Activated T-cell treated with anti-CD3 and anti-CD28 coated beads, Interleukin-2, amount 50 U/mL, for 1 hour (primary cell): ENCODE data around the gene CRIP3.

ENCODE experiments used
- DNase-seq: peaks from one replicate; pipeline ENCODE4 v3.0.0-alpha.2; 2020

CRIP3 gene

DNA sequence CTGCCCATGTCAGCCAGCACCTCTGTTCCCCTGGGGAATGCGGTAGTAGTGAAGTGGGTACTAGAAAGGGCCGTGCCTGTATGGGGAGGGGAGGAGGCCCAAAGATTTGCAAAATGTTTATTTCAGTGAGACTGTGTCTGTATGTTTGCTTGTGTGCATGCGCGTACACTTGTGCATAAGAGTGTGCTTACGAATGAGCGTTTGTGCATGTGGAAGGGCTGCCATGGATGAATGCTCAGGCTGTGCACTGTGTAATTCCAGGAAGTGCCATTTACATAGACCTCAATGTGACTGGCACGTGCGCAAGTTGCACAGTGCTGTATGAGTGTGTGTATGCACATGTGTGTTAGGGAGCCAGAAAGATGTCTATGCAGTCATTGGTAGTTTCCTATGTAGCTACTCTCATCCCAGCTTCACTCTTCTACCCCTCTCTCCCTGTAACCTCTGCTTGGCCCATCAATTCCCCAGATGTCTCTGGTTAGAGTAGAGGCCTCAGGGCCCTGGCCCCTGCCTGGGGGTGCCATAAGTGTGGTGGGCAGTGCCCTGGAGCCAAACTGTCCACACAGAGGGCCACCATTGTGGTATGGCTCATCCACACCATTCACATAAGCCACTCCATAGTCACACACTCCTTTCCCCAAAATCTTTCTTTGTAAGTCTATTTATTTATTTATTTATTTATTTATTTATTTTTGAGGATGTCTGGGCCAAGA lies 37.4 kb downstream of the CRIP3 start:
- DNase-seq = no peak

DNA sequence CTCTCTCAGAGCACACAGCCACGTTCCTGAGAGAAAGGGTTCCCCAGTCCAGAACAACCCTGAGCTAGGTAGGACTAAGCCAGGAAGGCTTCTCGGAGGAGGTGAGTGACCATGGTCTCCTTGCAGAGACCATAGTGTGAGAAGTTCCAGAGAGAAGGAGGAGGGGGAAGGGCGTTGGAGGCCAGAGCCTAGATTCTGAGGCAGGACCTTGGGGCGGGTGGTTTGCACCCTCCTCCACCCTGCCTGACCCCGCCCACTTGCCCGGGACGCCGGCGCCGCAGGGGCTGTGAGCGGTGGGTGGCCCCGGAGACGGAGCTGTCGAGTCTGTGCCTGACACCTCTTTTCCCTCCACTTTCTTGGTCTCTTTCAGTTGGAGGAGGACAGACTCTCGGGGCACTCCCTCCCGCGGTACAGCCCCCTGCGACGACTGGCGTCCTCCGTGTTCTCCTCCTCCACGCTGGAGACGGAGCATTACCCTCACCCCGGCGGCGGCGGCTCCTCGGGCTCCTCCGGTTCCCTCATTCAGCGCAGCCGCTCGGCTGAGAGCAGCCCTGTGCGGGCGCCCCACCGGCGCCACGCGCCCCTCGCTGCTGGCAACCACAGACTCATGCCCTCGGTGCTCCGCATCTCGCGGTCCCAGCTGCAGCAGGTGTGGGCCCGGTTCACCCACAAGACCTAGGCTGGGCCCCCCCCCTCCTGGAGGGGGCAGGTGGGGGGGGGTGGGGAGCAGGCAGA lies 39.2 kb downstream of the CRIP3 start:
- peak; percentile 58 for DNase-seq

- no peak for DNase-seq
Observed at GRCh38 chr6:43268782-43269272, 39.8 kb downstream of the CRIP3 start.

GRCh38 chr6:43268355-43268700 lies 40.3 kb downstream of the CRIP3 start:
- DNase-seq = no peak

- DNase-seq = no peak
Observed at GRCh38 chr6:43267619-43268354, 40.8 kb downstream of the CRIP3 start.

- DNase-seq = no peak
Observed at GRCh38 chr6:43265564-43265963, 43.1 kb downstream of the CRIP3 start.

DNA sequence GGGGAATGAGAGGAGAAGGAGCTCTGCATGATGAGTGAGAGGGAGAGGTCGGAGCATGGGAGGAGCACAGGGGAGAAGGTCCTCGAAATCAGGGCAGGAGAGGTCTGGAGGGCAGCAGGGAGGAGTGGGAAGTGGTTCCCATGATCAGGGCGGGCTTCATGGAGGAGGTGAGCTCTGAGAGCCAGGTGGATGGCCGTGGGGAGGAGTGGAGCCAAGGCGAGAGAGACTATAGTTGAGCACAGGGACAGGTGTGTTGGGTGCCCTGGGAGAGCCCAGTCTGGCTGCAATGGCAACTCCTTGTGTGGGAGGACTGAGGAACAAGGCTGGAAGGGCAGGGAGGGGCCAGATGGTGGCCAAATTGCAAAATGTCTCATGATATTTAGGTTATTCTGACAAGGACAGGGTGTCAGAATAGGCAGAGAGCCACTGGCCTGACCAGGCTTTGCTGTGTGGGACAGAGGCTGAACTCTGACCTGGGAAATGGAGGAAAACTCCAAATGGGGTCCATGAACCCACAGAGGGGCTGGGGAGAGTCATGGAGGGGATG lies 44.0 kb downstream of the CRIP3 start:
- DNase-seq = no peak

DNA sequence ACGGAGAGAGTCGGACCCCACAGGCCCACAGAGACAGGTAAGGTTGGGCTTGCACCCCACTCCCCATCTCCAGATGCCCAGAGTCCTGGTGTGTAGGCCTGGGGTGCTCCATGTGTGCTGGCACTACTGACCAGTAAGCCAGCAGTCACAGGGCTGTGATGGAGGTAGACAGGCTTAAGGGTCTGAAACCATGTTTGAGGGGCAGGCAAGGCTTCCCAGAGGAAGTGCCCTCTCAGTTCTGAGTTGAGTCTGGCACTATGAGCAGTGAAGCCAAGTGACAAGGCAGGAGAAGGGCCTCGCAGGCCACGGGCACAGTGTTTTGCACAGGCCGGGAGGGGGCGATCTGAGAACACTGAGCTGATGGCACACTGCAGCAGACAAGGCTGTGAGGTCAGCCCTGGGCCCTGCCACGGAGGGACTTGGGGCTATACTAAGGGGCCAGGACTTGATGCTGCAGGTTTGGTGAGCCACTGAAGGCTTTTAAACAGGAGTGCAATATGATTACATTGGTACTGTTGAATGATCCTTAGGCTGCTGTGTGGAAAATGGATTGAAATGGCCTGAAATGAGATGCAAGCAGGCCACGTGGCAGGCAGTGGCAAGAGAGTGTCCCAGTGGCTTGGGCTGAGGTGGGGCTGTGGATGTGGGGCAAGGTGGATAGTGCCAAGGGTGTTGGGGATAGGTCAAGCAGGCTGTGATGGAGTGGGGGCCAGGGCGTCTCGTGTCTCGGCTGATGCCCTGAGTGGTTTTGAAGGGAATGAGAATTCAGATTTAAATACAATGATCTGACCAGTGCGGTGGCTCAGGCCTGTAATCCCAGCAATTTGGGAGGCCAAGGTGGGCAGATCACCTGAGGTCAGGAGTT lies 45.1 kb downstream of the CRIP3 start:
- peak; percentile 75 for DNase-seq

DNA sequence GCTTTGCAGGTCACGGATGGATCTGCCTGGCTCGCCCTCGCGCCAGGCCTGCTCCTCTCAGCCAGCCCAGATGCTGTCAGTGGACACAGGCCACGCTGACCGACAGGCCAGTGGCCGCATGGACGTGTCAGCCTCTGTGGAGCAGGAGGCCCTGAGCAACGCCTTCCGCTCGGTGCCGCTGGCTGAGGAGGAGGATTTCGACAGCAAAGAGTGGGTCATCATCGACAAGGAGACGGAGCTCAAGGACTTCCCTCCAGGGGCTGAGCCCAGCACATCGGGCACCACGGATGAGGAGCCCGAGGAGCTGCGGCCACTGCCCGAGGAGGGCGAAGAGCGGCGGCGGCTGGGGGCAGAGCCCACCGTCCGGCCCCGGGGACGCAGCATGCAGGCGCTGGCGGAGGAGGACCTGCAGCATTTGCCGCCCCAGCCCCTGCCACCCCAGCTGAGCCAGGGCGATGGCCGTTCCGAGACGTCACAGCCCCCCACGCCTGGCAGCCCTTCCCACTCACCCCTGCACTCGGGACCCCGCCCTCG lies 45.8 kb downstream of the CRIP3 start:
- DNase-seq = no peak

GRCh38 chr6:43262000-43262779 lies 46.4 kb downstream of the CRIP3 start:
- DNase-seq = no peak

DNA sequence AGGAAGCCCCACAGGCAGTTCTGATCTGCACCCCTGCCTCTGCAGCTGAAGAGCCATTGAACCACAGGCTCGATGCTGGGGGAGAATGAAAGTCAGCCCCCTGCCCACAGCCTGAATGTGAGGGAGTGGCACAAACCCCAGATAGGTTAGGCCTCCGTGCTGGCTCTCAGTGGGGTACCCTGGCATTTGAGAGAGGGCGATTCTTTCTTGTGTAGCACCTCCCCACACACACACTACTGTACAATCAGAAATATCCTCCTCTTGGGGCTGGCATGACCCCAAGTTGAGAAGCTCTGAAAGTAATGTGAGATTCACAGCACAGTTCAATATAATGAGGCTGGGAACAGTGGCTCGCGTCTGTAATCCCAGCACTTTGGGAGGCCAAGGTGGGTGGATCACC lies 47.4 kb downstream of the CRIP3 start:
- no peak for DNase-seq

DNA sequence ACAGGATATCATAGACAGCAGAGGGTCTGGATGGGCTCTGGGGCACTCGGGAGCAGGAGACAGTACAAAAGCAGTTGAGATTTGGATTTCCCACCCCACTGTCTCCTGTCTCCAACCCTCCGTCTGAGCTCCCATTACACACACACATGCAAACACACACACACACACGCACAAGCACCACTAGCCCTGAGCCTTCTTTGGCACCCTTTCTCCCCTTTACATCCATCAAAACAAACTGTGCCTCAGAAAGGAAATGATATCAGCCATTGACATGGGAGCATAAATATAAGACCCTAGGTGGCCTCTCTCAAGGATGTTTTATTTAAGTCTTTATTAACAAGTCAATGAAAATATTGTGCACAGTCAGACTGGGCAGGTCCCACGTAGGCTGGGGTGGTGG lies 47.8 kb downstream of the CRIP3 start:
- no peak for DNase-seq

DNA sequence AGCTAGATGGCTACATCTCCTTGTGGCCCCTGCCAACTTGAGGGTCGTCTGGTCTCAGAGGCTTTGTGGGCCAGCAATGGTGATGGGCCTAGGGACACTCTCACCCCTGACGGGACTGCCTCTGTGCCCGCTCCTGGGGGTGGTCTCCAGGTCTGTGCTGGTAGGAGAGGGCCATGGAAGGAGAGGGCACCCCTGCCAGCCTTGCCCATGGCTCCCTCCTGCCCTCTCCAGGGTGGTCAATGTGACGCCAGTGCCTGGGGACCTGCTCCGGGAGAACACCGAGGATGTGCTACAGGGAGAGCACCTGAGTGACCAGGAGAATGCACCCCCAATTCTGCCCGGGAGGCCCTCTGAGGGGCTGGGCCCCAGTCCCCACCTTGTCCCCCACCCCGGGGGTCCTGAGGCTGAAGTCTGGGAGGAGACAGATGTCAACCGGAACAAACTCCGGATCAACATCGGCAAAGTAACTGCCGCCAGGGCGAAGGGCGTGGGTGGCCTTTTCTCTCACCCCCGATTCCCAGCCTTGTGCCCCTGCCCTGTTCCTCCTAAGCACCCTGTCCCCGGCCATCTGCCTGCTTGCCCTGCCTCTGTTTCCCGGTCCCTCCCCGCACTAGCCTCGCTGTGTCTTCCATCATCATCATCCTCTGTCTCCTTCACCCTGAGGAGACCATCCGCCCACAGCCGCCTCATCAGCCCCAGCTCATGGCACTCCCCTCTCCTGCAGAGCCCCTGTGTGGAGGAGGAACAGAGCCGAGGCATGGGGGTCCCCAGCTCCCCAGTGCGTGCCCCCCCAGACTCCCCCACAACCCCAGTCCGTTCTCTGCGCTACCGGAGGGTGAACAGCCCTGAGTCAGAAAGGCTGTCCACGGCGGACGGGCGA lies 49.6 kb downstream of the CRIP3 start:
- DNase-seq = no peak

GRCh38 chr6:43258180-43258579 lies 50.4 kb downstream of the CRIP3 start:
- no peak for DNase-seq

DNA sequence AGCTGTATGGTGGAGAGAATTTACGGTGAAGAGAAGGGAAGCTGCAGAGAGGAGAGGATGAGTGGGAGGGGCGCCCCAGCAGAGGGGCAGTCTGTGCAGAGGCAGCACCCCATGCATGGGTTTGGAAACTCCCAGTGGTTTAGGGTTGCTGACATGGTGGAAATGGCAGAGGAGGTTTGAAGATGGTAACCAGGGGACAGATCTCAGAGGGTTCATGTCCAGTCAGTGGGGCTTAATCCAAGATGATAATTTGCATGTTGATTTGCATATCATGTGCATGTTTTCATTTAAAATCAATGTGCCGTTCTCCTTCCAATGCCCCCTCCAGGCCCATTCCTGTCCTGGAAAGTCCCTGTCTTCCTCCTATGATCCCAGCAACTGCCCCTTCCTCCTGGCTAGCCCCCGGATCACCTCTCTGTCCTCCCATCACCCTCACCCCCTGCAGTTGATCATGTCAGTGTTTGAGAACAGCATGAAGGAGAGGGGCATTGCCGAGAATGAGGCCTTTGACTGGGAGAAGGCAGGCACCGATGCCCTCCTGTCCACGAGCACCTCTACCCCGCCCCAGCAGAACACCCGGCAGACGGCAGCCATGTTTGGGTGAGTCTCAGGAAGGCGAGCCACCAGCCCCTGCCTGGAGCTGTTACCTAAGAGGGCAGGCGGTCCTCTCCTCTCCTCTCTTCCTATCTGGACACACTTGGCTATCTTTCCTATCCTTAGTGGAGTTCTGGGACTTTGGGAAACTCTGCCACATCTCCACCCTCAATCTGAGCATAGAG lies 51.1 kb downstream of the CRIP3 start:
- DNase-seq = no peak

GRCh38 chr6:43256670-43257366 lies 51.8 kb downstream of the CRIP3 start:
- DNase-seq = no peak
